Activated T-cell treated with anti-CD3 and anti-CD28 coated beads, Interleukin-2, amount 50 U/mL, for 72 hours (primary cell): Measurements from ENCODE around the gene TOPBP1. TPM values are rescaled to one million over a fixed set of nuclear protein-coding genes. Genes with fewer than 3 reads are reported as not detected.

Source experiments
- ATAC-seq, 2 donors: fragments of 150-1000 bp; cut with Tn5 transposase; replicated peaks in 1 of 2; 2 replicates each; pipeline ENCODE4 v1.10.0; 2021; ENCODE audit warnings: moderate library complexity in 2 of 2, mild to moderate bottlenecking in 1 of 2
- DNase-seq, 2 donors: peaks; one replicate each; pipeline ENCODE4 v3.0.0; 2021 to 2022; ENCODE audit warnings: mixed read lengths in 1 of 2
- H3K27ac Mint-ChIP-seq: one replicate; pipeline ENCODE4 v1.8.0; 2022; ENCODE audit warnings: mild to moderate bottlenecking, moderate library complexity, mixed read lengths
- H3K27me3 Mint-ChIP-seq: one replicate; pipeline ENCODE4 v1.8.0; 2022; ENCODE audit warnings: low read depth, mixed read lengths
- H3K36me3 Mint-ChIP-seq, 2 donors: one replicate each; pipeline ENCODE4 v1.8.0; 2022; ENCODE audit warnings: mixed read lengths in 2 of 2, mild to moderate bottlenecking in 1 of 2; ENCODE audit not compliant: insufficient read depth in 2 of 2
- H3K4me1 Mint-ChIP-seq: one replicate; pipeline ENCODE4 v1.8.0; 2022; ENCODE audit warnings: low read depth, mixed read lengths
- H3K4me3 Mint-ChIP-seq, 2 donors: one replicate each; pipeline ENCODE4 v1.8.0; 2022; ENCODE audit warnings: mild to moderate bottlenecking in 2 of 2, mixed read lengths in 2 of 2, moderate library complexity in 2 of 2
- H3K9me3 Mint-ChIP-seq, 2 donors: one replicate each; pipeline ENCODE4 v1.8.0; 2022; ENCODE audit warnings: mixed read lengths in 2 of 2
- total RNA-seq, 2 donors: library from RNA; stranded (reverse); gene quantifications; one replicate each; pipeline ENCODE4 v1.2.3, GENCODE V29; 2022

Gene TOPBP1
- 100 to 1,000 TPM in 1 of 2 donors, 10 to 100 TPM in 1; 86.3 to 102 TPM for total RNA-seq

DNA sequence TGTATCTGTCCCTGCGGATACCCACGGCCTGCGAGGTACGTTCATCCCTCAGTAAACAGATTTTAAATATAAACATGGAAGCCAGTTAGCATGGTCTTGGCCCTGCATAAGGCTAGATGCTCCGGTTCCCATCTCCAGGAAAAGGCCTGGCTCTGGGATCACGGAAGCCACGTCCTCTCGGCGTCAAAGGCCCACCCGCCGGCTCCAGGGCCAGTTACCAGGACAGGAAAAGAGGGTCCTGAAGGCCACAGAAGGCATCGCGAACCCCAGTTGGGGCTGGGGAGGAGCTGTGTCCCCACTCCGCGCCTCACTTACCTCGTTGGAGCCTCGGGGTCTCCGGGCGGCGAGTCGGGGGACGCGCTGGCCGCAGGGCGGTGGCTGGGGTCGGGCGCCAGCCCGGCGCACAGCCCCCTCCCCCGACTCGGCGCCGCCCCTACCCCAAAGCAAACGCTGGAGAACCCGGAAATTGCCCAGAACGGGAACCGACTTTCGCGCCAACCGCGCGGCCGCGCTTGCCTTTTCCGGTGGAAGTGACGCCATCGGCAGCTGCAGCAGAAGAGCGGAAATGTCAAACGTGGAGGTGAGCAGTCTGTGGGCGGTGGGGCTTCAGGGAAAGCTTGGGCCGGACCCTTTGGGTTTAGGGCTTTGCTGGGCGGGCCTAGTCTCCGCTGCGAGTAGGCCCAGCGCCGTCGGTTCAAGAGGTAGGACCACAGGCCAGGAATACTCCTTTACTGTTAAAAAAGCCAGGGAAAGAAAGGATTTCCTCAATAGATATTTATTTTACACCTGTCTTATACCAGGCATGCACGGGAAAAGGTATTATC, at the start of gene TOPBP1:
TOPBP1 (minus strand) TSS at position 488 of the 824 bp plus-strand sequence. CDS start 814 bp downstream, outside the sequence.
- H3K4me3 Mint-ChIP-seq: peak within 1 kb of the TSS; percentile 99 to 100

DNA sequence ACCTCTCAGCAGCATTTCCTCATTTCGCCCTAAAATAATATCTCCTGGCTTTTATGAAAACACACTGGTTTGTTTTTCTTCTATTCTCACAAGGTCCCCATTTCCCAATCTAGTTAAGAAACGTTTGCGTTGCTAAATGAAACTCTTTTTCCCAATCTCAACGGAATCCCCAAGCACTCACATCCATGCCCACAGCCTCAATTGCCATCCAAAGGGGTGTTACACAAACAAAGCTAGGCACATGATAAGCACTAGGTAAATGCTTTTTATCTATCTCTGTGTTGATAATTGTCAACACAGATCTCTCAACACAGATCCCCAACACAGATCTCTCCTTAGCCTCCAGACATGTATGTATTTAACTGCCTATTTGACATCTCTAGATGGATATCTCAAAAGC, 49.3 kb upstream of the TOPBP1 start:
- peaks cover 34% of the 10 kb centered on the region for H3K27me3 Mint-ChIP-seq
- no peak overlapping the region for H3K4me3 Mint-ChIP-seq
- no peak overlapping the region for H3K27ac Mint-ChIP-seq
- ATAC-seq: no peak
- H3K9me3 Mint-ChIP-seq: no peaks in the 10 kb centered on the region
- DNase-seq: no peak
- H3K36me3 Mint-ChIP-seq: no peaks in the 10 kb centered on the region
- H3K4me1 Mint-ChIP-seq: no peaks in the 10 kb centered on the region

More for the DNA sequence above, at the start of gene TOPBP1:
- ATAC-seq: peak; percentile 93 to 95
- DNase-seq: peak; percentile 92 to 93
- Mint-ChIP-seq H3K27me3 (no peaks in the 10 kb centered on the region), H3K4me1 (peaks cover 50% of the 10 kb centered on the region), H3K9me3 (no peaks in the 10 kb centered on the region), H3K27ac (peak within 1 kb of the TSS; percentile 100), H3K36me3 (peaks cover 15 to 36% of the 10 kb centered on the region in 2 donors)

DNA sequence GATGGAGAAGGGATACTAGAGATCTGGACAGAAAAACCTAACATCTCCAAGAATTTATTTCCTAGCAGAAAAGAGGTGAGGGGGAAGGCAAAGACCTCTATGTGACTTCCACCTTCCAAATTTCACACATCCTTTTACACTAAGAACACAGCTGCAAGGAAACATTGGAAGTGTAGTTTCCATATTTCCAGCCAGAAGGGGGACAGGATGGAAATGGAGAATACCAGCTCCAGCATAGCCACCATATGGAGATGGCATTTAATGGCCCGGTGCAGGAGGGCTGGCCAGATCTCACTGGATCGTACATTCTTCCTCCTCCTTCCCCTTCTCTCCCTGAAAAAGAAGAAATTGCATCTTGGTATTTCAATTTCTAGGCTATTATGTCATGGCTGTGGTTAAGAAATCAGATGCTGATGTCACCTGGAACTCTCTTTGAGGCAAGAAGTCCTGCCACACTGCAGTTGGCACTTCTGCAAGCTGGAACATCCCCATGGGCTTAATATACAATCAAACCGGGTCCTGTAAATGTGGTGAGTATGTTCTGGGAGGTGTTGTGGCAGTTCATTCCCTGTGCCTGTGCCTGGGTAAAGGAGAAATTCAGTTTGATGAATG, 47.5 kb upstream of the TOPBP1 start:
- H3K27me3 Mint-ChIP-seq: peaks cover 37% of the 10 kb centered on the region
- H3K36me3 Mint-ChIP-seq: no peaks in the 10 kb centered on the region
- no peak overlapping the region for H3K4me3 Mint-ChIP-seq
- DNase-seq (no peak), ATAC-seq (no peak)
- H3K4me1 Mint-ChIP-seq: no peaks in the 10 kb centered on the region
- no peak overlapping the region for H3K27ac Mint-ChIP-seq
- no peaks in the 10 kb centered on the region for H3K9me3 Mint-ChIP-seq

DNA sequence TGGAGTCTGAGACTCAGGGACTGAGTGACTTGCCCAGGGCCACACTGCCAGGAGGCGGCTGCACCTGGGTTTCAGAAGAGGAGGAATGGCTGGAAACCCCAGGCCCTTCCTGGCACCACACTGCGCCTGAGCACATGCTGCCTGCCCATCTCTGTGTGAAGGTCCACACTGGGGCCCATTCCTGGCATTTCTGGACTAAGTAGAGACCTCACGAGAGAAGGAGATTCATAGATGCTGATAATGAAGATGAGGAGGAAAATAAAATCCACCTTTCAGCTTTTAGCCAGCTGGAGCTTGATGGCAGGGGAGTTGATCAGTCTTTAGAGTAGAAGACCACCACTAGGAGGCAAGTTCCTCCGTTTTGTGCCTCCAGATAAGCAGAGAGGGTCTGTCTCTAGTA, 44.3 kb upstream of the TOPBP1 start:
- no peaks in the 10 kb centered on the region for H3K4me1 Mint-ChIP-seq
- no peak overlapping the region for H3K27ac Mint-ChIP-seq
- H3K4me3 Mint-ChIP-seq: no peak overlapping the region
- DNase-seq (no peak), ATAC-seq (no peak)
- peaks cover 37% of the 10 kb centered on the region for H3K27me3 Mint-ChIP-seq
- no peaks in the 10 kb centered on the region for H3K36me3 Mint-ChIP-seq
- no peaks in the 10 kb centered on the region for H3K9me3 Mint-ChIP-seq

DNA sequence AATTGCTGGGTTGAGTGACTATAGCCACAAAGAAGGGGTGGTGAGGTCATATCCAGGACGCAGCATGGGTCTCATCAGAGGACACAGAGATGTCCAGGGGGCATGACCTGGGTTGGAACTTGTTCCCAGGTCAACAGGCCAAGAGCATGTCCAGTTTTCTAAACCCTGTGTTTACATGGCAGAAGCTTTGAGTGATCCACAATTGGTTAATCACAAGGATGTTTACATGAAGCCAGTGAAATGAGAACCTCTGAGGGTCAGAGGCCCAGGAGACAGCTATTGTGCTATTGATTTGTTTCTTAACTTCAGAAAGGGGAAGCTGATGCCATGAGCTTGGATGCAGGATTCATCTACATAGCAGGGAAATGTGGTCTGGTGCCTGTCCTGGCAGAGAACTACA, 42.2 kb upstream of the TOPBP1 start:
- Mint-ChIP-seq H3K27ac (no peak overlapping the region), H3K27me3 (peaks cover 23% of the 10 kb centered on the region), H3K4me1 (no peaks in the 10 kb centered on the region), H3K4me3 (no peak overlapping the region), H3K36me3 (no peaks in the 10 kb centered on the region), H3K9me3 (no peaks in the 10 kb centered on the region)
- DNase-seq (no peak), ATAC-seq (no peak)

DNA sequence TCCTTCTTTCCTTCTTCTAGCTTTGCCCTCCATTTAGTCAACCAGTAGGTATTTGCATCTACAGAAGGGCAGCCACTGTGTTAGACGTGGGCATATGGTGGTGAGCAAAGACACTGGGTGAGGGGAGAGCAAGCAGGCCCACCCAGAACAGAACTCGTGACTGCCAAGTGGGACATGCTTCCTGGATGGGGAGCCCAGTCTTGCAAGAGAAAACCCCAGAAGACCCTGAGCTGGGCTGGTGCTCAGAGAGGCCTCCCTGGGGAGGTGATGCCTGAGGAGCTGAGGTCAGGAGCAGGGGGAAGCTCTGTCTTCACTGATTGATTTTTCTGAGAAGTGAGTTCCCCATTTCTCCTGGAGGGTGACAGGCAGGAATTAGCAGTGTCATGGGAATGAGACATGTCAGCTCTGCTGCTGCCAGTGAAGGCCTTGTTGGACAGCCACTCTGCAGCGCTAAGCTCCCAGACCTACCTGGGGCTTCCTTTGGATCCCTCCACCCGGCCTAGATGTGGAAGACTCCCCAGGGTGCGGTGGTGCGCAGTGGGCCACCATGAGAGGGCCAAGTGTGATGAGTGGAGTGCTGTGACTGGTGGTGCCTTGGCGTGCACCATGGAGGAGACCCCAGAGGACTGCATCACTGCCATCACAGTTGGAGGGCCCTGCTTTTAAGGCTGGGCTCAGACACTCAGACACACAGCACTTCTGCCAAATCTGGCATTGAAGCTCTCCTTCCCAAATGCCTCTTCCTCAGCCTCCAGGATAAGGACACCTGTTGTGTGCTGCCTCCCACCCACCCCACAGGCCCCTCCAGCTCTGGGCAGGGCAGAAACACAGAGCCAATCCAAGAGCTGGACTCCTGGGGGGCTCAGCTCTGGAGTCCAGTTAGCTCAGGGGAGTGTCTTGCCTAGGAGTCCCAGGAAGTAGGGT, 40.0 kb upstream of the TOPBP1 start:
- Mint-ChIP-seq H3K27me3 (peaks cover 9% of the 10 kb centered on the region), H3K9me3 (peaks cover 0 to 4% of the 10 kb centered on the region in 2 donors), H3K4me1 (no peaks in the 10 kb centered on the region), H3K4me3 (no peak overlapping the region), H3K27ac (no peak overlapping the region), H3K36me3 (no peaks in the 10 kb centered on the region)
- ATAC-seq (no peak), DNase-seq (no peak)

DNA sequence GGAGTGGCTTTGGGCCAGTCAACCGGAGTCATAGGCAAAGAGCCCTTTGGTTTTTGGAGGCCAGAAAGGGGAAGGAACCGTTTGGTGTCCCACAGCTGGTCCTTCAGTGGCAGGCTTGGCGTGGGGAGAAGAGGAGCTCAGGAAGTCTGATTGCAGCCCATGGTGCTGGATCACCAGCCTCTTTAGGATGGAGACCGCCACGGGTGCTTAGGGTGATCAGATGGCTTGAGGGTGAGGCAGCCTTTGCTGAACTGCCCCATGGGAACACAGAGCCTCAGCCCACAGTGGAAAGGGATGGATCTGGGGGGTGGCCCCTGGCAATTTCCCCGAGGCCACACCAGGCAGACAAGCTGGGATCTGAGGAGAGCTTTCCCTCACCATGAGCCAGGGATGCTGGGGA, 38.6 kb upstream of the TOPBP1 start:
- peaks cover 9% of the 10 kb centered on the region for H3K27me3 Mint-ChIP-seq
- H3K9me3 Mint-ChIP-seq: peaks cover 0 to 4% of the 10 kb centered on the region in 2 donors
- no peak for DNase-seq
- no peak overlapping the region for H3K27ac Mint-ChIP-seq
- H3K36me3 Mint-ChIP-seq: no peaks in the 10 kb centered on the region
- no peak for ATAC-seq
- no peaks in the 10 kb centered on the region for H3K4me1 Mint-ChIP-seq
- no peak overlapping the region for H3K4me3 Mint-ChIP-seq

DNA sequence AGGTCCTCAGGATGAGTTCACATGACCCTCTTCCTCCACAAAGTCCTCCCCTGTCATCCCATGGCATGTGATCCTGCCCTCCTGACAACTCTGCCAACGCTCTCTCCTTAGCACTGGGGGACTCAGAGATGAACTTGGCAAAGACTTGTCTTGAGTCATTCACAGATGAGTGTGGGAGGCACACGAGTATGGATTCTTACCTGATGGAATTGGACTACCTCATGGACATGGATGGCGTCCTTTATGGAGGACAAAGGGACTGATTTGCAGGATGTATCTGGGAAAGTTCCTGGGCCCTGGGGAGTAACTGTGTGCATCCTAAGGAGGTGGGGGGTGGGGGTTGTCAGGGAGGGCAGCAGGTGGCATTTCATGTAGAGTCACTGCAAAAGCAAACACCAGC, 38.2 kb upstream of the TOPBP1 start:
- ATAC-seq (no peak), DNase-seq (no peak)
- no peak overlapping the region for H3K27ac Mint-ChIP-seq
- H3K36me3 Mint-ChIP-seq: no peaks in the 10 kb centered on the region
- peaks cover 9% of the 10 kb centered on the region for H3K27me3 Mint-ChIP-seq
- H3K4me1 Mint-ChIP-seq: no peaks in the 10 kb centered on the region
- no peak overlapping the region for H3K4me3 Mint-ChIP-seq
- peaks cover 0 to 4% of the 10 kb centered on the region in 2 donors for H3K9me3 Mint-ChIP-seq

DNA sequence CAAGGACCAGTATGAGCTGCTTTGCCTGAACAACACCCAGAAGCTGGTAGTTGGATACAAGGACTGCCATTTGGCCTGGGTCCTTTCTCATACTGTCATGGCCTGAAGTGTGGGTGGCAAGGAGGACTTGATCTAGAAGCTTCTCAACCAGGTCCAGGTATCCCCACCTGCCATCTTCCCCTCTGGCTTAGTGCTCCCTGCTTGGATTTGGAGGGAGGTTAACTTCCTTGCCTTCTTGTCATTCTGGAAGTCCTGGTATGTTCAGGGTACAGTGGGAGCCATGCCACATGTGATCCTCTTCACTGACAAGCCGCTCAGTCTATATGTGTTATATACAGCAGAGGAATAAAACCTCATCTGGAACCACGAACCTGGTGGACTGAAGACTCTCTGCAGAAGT, 37.7 kb upstream of the TOPBP1 start:
- Mint-ChIP-seq H3K27ac (no peak overlapping the region), H3K4me1 (no peaks in the 10 kb centered on the region), H3K27me3 (peaks cover 8% of the 10 kb centered on the region), H3K9me3 (peaks cover 0 to 4% of the 10 kb centered on the region in 2 donors), H3K4me3 (no peak overlapping the region), H3K36me3 (no peaks in the 10 kb centered on the region)
- DNase-seq (no peak), ATAC-seq (no peak)

DNA sequence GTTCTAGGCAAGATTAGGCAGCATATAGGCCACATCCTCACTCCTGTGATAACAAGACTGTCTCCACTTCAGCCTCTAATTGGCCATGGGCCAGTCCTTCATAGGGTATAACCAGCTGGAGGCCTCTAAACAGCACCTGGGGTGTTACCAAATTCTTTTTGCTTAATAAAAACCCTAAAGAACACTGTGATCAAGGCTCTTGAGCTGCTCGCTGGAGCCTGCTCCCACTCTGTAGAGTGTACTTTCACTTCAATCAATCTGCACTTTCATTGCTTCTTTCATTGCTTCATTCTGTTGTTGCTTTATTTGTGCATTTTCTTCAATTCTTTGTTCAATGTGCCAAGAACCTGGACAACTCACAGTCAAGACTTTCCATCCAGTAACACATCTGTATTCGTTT, 36.2 kb upstream of the TOPBP1 start:
- no peak overlapping the region for H3K4me3 Mint-ChIP-seq
- no peaks in the 10 kb centered on the region for H3K27me3 Mint-ChIP-seq
- no peak overlapping the region for H3K27ac Mint-ChIP-seq
- H3K4me1 Mint-ChIP-seq: no peaks in the 10 kb centered on the region
- peaks cover 0 to 4% of the 10 kb centered on the region in 2 donors for H3K9me3 Mint-ChIP-seq
- ATAC-seq (no peak), DNase-seq (no peak)
- H3K36me3 Mint-ChIP-seq: no peaks in the 10 kb centered on the region

DNA sequence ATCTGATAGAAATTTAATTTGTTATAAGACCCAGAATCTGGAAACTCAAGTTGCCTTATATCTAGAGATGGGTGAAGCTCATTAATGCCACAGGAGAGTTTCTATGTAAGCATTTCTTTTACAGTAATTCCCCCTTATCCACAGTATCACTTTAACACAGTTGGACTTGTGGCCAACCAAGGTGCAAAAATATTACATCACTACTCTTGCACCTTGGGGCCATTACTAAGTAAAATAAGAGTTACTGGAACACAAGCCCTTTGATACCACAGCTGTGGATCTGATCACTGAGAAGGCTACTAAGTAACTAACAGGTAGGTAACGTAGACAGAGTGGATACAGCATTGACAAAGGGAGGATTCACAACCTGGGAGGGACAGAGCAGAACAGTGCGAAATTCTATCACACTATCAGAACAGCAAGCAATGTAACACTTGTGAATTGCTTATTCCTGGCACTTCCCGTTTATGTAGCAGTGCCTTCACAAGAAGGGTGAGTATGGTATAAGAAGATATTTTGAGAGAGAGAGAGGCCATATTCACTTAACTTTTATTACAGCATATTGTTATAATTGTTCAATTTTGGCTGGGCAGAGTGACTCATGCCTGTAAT, 33.9 kb upstream of the TOPBP1 start:
- Mint-ChIP-seq H3K36me3 (no peaks in the 10 kb centered on the region), H3K4me3 (no peak overlapping the region), H3K27me3 (no peaks in the 10 kb centered on the region), H3K4me1 (no peaks in the 10 kb centered on the region), H3K27ac (no peak overlapping the region), H3K9me3 (peaks cover 0 to 4% of the 10 kb centered on the region in 2 donors)
- ATAC-seq: no peak
- DNase-seq: no peak

DNA sequence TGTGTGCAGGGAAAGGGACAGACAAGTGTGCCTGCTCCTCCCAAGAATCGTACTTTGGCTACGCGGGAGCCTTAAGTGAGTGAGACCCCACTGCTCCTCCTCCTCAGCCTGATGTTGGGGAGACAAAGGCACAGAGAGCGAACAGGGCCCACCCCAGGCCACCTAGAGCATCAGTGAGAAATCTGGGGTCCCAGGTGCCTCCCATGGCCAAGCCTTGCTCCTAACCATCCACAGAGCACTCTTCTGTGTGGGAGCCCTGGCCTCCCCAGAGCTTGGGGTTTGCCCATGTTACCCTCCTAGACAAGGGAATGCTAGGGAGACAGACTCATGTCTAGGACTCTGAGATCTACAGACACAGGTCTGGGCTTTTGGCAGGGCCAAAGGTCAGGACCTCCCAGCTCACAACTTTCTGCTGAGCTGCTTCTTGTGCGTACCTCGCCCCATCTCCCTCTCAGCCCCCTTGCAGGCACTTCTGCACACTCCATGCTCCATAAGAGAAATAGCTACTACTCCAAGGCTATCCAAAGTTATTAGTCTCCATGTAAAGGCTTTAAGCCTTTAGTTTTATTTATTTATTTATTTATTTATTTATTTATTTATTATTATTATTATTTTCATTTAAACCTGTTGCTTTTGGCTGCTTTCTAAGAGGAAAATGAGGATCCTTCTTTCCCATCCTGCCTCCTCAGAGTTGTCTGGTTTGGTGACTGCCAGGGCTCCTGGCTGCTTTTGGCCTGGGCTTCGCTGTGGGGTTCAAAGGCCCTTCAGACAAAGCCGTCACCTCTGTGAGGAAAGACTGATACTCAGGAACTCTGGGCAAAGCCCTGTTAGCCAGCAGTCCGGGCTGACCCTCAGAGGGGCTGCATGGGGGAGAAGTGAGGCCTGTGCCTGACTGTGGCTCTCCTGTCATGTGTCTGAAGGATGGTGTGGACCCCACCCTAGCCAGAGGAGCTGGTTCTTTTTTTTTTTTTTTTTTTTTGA, 32.8 kb upstream of the TOPBP1 start:
- no peak for ATAC-seq
- Mint-ChIP-seq H3K27me3 (no peaks in the 10 kb centered on the region), H3K9me3 (peaks cover 0 to 4% of the 10 kb centered on the region in 2 donors), H3K27ac (no peak overlapping the region), H3K4me3 (no peak overlapping the region), H3K36me3 (no peaks in the 10 kb centered on the region), H3K4me1 (no peaks in the 10 kb centered on the region)
- no peak for DNase-seq
